22Rv1 (cell line): ENCODE data around the gene SHISA2.

Experiments
- H3K27ac ChIP-seq: fragments of 450-650 bp; 2 replicates; pipeline ENCODE4 v1.5.1; 2017
- ZFX ChIP-seq: fragments of 450-650 bp; IDR thresholded peaks from 2 replicates; pipeline ENCODE4 v1.6.1; 2017; ENCODE audit warnings: antibody characterized with exemption, borderline replicate concordance
- TF ChIP-seq, protein P1 (sequence below): fragments of 450-650 bp; IDR thresholded peaks from 2 replicates; pipeline ENCODE4 v1.5.1; 2017; ENCODE audit warnings: mild to moderate bottlenecking

Gene SHISA2

DNA sequence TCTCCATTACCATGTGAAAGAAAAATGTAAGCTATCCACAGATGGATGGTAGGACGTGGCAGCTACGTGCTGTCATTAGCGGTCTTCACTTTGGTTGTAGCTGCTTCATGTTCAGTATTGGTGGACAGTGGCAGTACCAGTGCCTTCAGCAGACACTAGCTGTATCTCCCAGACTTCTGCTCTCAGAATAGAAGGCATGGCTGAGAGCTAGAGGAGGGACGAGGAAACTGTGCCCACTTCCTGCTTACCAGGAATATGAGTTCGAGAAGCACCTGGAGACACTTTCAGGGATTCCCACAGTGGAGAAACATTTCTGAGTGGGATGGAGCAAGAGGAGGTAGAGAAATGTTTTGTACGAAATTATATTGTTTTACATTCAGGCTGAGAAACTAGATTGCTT, 6.9 kb upstream of the SHISA2 start:
- TF ChIP-seq, protein P1, sequence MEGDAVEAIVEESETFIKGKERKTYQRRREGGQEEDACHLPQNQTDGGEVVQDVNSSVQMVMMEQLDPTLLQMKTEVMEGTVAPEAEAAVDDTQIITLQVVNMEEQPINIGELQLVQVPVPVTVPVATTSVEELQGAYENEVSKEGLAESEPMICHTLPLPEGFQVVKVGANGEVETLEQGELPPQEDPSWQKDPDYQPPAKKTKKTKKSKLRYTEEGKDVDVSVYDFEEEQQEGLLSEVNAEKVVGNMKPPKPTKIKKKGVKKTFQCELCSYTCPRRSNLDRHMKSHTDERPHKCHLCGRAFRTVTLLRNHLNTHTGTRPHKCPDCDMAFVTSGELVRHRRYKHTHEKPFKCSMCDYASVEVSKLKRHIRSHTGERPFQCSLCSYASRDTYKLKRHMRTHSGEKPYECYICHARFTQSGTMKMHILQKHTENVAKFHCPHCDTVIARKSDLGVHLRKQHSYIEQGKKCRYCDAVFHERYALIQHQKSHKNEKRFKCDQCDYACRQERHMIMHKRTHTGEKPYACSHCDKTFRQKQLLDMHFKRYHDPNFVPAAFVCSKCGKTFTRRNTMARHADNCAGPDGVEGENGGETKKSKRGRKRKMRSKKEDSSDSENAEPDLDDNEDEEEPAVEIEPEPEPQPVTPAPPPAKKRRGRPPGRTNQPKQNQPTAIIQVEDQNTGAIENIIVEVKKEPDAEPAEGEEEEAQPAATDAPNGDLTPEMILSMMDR, result no peak
- no peak overlapping the region for H3K27ac ChIP-seq

DNA sequence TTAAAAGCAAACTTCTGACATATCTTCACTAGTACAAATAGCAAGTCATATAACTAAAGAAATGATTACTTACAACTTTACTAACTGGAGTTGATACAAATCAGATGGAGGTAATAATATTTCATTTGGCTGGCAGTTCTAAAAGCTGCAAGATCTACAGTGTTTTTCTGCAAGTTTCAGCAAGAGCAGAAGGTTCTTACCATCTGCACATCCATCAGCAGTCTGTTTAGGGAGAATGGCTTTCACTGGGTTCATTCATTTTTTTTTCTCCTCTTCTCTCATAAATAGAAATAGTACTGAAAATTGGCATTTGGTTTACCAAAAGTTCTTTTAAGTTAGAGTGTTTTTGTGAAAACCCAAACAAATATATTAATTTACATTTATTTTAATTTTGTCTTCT, 3.1 kb upstream of the SHISA2 start:
- no peak for TF ChIP-seq ZFX
- TF ChIP-seq, protein P1, result no peak
- H3K27ac ChIP-seq, result no peak overlapping the region

DNA sequence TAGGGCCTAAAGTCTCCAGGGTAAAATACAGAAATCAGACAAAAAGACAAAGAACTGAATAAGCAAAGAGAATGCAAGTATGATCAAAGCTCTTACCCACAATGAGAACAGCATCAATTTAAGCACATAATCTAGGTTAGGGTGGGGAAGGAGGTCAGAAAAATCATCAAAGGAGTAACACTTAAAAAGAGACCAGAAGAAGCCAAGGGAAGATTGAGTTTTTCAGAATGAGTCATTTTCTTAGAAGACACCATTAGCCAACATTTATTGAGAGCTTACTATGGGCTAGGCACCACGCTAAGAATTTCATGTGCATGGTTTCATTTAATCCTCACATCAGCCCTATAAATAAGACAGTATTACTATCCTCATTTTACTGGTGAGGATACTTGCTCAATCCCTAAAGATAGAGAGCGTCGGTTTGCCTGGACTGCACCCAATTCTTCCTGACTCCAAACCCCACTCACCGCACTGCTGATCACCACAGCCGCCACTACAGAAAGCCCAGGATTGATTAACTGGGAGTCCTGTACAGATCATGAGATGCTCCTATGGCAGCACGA, 1.7 kb upstream of the SHISA2 start:
- TF ChIP-seq, protein P1, result no peak
- TF ChIP-seq ZFX, result no peak
- no peak overlapping the region for H3K27ac ChIP-seq

DNA sequence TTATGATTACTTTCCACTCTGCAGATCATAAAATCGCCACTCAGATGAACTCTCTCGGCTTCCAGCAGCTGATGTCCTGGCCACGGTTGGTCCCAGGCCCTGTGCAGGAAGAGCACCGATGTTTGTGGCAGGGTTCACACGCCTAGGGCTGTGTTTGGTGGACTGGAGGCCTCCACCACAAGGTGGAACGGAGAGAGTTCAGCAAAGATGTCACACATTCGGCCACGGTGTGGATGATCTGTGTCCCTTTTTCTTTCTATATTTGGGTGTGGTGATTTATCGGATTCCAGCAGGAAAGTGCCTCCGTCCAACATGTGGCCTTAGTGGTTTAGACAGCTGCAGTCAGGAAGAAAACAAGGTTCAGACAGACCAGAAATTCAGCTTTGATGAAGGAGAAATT, 521 bp upstream of the SHISA2 start:
- H3K27ac ChIP-seq, result no peak overlapping the region
- TF ChIP-seq, protein P1, result no peak
- TF ChIP-seq ZFX, result no peak

DNA sequence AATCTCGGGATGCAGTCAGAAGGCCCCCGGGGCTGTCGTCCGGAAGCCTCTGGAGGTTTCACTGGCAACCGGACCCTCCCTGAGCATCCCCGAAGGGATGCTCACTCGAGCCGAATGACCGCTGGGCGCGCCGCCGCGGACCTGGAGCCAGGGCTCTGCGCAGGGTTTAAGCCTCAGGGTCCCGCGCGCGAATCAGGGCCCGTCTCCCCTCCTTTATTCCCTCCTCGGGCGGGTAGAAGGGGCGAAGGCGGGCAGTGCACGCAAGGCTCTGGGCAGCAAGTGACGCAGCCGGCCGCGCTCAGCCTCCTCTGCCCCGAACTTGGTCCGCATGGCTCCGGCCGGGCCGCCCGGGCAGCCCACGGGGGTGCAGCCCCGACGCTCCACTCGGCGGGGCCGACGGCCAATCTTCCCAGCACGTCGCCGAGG, 572 bp downstream of the SHISA2 start:
- no peak for TF ChIP-seq ZFX
- TF ChIP-seq, protein P1, result no peak
- no peak overlapping the region for H3K27ac ChIP-seq

DNA sequence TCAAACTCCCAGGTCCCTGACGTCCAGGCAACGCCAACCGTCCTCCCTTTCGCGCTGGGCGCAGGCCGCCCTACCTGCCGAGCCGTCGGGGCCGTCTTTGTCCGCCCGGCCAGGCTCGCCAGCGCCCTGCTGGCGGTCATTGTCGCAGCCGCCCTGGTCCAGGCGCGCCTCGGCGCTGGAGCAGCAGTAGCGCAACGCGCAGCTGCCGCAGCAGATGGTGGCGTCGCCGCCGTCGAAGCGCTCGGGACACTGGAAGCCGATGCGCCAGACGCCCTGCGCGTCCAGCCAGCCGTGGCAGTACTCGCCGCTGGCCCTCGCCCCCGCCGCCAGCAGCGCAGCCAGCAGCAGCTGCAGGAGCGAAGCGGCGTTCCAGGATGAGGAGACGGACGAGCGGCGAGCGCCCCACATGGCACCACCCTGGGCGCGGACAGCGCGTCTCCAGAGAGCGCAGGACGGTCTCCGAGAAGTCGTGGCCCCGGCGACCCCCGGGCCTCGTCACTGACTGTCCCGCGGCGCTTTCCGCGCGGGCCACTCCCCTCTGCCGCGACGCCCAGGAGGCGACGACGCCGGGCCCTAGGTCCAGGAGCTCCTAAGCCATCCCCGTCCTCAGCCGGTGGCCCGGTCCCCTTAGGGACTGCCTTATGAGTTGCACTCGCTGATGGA, 1.1 kb downstream of the SHISA2 start:
- H3K27ac ChIP-seq, result no peak overlapping the region
- TF ChIP-seq ZFX, result no peak
- TF ChIP-seq, protein P1, result no peak

DNA sequence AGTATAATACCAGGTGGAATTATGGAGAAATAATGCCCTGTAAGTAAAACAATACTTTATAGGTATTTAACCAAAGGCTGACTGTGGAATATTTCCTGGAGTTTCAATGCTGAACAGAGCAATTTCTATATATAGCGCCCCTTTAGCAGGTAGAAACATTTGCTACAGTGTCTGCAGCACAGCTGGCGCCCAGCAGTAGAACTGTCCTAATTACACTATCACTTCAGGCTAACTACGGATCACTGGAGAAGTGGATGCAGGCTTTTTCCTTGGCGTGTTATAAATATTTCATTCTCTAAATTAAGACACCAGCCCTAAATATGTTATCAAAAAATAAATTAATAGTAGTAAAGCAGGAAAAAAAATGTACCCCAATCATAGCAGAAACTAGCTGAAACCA, 3.1 kb downstream of the SHISA2 start:
- TF ChIP-seq, protein P1, result no peak
- no peak for TF ChIP-seq ZFX

More for the DNA sequence above, 3.1 kb downstream of the SHISA2 start:
- no peak overlapping the region for H3K27ac ChIP-seq
